Neural crest cell (in vitro differentiated cells): ENCODE results near the gene SLC17A2. TPM values are rescaled to one million over a fixed set of nuclear protein-coding genes. Genes with fewer than 3 reads are reported as not detected.

Experiments used
- DNase-seq: peaks from one replicate; pipeline ENCODE4 v3.0.0; 2021; ENCODE audit warnings: low read depth, mixed read lengths, low spot score
- H3K27ac Mint-ChIP-seq: one replicate; pipeline ENCODE4 v1.8.0; 2021; ENCODE audit warnings: mild to moderate bottlenecking, mixed read lengths; ENCODE audit not compliant: unreplicated experiment
- H3K27me3 Mint-ChIP-seq: 2 replicates; pipeline ENCODE4 v1.8.0; 2021; ENCODE audit warnings: low read depth, mild to moderate bottlenecking, mixed read lengths
- H3K36me3 Mint-ChIP-seq: 2 replicates; pipeline ENCODE4 v1.8.0; 2021; ENCODE audit warnings: low read depth, mild to moderate bottlenecking, mixed read lengths
- H3K4me1 Mint-ChIP-seq: 2 replicates; pipeline ENCODE4 v1.8.0; 2021; ENCODE audit warnings: mixed read lengths
- H3K4me3 Mint-ChIP-seq: one replicate; pipeline ENCODE4 v1.8.0; 2021; ENCODE audit warnings: mild to moderate bottlenecking, mixed read lengths
- H3K9me3 Mint-ChIP-seq: 2 replicates; pipeline ENCODE4 v1.8.0; 2021; ENCODE audit warnings: mixed read lengths
- total RNA-seq: library from RNA; stranded (reverse); gene quantifications from 2 replicates; pipeline ENCODE4 v1.2.1, GENCODE V29; 2021
- TF ChIP-seq, protein P1 (sequence below): fragments of 200-600 bp; sonication (generic); conservative IDR thresholded peaks from 2 replicates; pipeline ENCODE4 v1.5.0; 2021; ENCODE audit warnings: antibody characterized with exemption, mild to moderate bottlenecking

The SLC17A2 gene
- total RNA-seq, 1 donor from 2014 or later, result not detected

DNA sequence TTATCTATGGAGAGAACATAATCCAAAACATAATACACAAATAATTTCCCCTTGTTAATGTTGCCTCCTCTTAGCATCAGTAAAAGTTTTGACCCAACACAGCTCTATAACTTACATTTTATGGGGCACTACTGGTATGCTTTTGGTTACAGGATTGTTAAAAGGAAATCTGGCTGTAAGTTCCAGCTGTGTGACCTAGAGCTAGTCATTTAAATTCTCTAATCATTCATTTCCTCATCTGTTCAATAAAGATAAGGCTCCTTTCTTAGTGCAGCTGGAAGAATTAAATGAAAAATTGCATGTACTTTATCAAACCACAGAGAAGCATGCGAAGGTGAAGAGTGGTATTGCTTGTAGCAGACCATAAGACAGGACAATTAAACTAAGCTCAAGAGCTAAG, 4.6 kb downstream of the SLC17A2 start:
- Mint-ChIP-seq H3K27me3 (no peaks in the 10 kb centered on the region), H3K4me1 (no peaks in the 10 kb centered on the region), H3K36me3 (no peaks in the 10 kb centered on the region), H3K9me3 (no peaks in the 10 kb centered on the region), H3K4me3 (no peak overlapping the region), H3K27ac (no peak overlapping the region)
- no peak for DNase-seq
- TF ChIP-seq, protein P1, sequence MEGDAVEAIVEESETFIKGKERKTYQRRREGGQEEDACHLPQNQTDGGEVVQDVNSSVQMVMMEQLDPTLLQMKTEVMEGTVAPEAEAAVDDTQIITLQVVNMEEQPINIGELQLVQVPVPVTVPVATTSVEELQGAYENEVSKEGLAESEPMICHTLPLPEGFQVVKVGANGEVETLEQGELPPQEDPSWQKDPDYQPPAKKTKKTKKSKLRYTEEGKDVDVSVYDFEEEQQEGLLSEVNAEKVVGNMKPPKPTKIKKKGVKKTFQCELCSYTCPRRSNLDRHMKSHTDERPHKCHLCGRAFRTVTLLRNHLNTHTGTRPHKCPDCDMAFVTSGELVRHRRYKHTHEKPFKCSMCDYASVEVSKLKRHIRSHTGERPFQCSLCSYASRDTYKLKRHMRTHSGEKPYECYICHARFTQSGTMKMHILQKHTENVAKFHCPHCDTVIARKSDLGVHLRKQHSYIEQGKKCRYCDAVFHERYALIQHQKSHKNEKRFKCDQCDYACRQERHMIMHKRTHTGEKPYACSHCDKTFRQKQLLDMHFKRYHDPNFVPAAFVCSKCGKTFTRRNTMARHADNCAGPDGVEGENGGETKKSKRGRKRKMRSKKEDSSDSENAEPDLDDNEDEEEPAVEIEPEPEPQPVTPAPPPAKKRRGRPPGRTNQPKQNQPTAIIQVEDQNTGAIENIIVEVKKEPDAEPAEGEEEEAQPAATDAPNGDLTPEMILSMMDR, result no peak

DNA sequence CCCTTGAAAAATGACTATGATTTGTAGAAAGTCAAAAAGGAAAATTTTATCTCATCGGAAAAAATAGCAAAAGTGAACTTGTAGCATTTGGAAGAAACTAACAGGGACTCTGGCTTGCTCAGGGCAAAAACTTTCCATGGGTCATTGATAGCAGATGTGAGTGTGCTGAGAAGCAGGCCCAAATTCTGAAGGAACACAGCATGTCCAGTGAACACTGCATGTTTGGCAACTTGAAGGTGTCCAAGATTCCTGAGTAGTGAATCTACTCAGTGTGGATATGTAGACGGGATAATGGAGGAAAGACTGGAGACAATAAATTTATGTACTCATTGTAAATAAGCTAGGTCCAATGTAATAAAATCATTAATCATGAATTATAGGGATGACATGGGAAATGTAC, 8.2 kb downstream of the SLC17A2 start:
- no peaks in the 10 kb centered on the region for H3K27me3 Mint-ChIP-seq
- TF ChIP-seq, protein P1, result no peak
- no peak overlapping the region for H3K4me3 Mint-ChIP-seq
- no peak overlapping the region for H3K27ac Mint-ChIP-seq
- H3K4me1 Mint-ChIP-seq, result no peaks in the 10 kb centered on the region
- DNase-seq, result no peak
- H3K9me3 Mint-ChIP-seq, result no peaks in the 10 kb centered on the region
- no peaks in the 10 kb centered on the region for H3K36me3 Mint-ChIP-seq

DNA sequence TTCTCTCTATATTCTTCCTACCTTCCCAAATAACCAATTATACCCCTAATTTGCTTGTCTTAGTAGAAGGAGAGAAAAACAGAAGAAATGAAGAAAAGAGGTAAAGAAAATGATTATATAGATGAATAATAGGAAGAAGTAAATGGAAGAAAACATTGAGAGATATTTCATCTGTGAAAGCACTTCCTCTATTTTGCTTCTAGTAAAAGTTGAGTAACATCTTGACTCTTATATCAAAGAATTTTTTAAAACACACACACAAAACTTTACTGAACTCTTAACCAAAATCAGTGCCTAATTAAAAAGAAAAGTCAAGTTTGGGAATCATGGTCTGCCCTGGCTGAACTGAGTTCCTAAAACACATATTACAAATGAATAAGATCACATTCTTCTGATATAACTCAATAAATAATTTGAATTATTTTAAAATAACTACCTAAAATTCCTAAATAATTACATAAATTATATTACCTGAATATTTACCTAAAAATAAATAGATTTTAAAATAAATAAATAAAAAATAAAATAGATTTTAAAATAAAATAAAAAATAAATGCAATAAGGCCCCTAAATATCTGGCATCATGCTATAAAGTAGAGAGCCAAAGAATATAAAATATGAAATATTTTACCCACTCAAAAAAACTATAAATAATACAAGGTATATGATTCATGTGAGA, 8.8 kb downstream of the SLC17A2 start:
- Mint-ChIP-seq H3K9me3 (no peaks in the 10 kb centered on the region), H3K4me3 (no peak overlapping the region), H3K27me3 (no peaks in the 10 kb centered on the region), H3K36me3 (no peaks in the 10 kb centered on the region), H3K27ac (no peak overlapping the region), H3K4me1 (no peaks in the 10 kb centered on the region)
- TF ChIP-seq, protein P1, result no peak
- no peak for DNase-seq

DNA sequence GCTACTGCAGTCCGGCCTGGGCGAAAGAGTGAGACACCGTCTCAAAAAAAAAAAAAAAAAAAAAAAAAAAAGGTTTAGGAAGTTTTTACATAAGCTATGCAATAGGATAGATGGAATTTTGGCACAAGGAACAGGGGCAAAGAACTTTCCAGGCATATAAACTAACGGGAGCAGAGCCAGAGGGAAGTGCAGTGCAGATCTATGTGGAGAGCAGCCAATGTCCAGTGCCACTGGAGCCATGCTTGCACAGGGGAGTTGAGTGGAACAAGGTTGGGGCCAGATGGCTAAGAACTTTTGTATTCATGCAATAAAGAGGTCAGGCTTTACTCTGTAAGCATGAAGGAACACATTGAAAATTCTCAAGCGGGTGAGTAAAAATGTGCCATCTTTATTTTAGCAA, 10.8 kb downstream of the SLC17A2 start:
- TF ChIP-seq, protein P1, result no peak
- Mint-ChIP-seq H3K27ac (no peak overlapping the region), H3K4me1 (no peaks in the 10 kb centered on the region), H3K36me3 (no peaks in the 10 kb centered on the region), H3K9me3 (no peaks in the 10 kb centered on the region), H3K27me3 (no peaks in the 10 kb centered on the region), H3K4me3 (no peak overlapping the region)
- no peak for DNase-seq

DNA sequence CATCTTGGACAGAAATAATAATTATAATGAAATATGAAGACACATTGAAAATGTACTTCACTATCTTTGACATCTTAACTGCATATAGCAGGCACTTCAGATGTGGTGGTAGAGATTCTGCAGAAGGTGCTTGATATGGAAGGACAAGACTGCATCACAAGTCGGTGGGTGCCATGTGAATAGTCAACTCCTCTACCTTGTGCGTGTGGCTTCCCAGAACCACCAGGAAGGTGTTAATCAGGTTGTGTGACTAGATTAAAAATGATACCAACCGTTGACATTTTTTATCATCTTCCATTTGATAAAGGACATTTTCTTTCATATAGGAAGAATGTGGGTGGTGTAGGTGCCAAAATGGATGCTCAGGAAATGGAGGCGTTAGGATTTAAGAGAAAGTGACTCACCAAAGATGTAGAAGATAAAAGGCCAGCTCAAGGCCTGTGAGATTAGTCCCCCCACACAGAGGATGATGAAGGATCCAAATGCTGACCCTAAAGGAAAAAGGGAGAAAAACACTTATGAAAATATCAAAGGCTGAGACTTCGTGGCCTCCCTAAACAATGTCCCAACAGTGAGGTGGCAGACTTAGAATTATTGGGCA, 12.3 kb downstream of the SLC17A2 start:
- Mint-ChIP-seq H3K27ac (no peak overlapping the region), H3K27me3 (no peaks in the 10 kb centered on the region), H3K4me3 (no peak overlapping the region), H3K36me3 (no peaks in the 10 kb centered on the region), H3K4me1 (no peaks in the 10 kb centered on the region), H3K9me3 (no peaks in the 10 kb centered on the region)
- TF ChIP-seq, protein P1, result no peak
- DNase-seq, result no peak
